Spleen (tissue), 11 donors: ENCODE results near the gene KIAA0319L. TPM values are rescaled to one million over a fixed set of nuclear protein-coding genes. Genes with fewer than 3 reads are reported as not detected.

Source experiments
- DNase-seq: peaks from one replicate; pipeline ENCODE4 v3.0.0-alpha.2; 2020
- H3K27ac ChIP-seq, 8 donors: fragments of 200-600 bp; sonication (generic) in 7 of 8; 1 replicate in 4 of 8; 2 replicates in 4 of 8; pipeline versions ENCODE4 v1.5.0 to v1.8.0; 2016 to 2021; ENCODE audit warnings: inconsistent platforms in 4 of 8, mild to moderate bottlenecking in 4 of 8, moderate library complexity in 1 of 8
- H3K27me3 ChIP-seq, 7 donors: fragments of 200-600 bp; sonication (generic) in 6 of 7; replicated peaks in 1 of 7; 1 replicate in 4 of 7; 2 replicates in 3 of 7; pipeline versions ENCODE4 v1.5.0 to v1.8.0; 2016 to 2021; ENCODE audit warnings: inconsistent platforms in 3 of 7, mild to moderate bottlenecking in 1 of 7
- H3K36me3 ChIP-seq, 6 donors: fragments of 200-600 bp; sonication (generic) in 5 of 6; 1 replicate in 4 of 6; 2 replicates in 2 of 6; pipeline versions ENCODE4 v1.5.0 to v1.8.0; 2016 to 2021; ENCODE audit warnings: inconsistent platforms in 2 of 6
- H3K4me1 ChIP-seq, 6 donors: fragments of 200-600 bp; sonication (generic) in 5 of 6; 1 replicate in 3 of 6; 2 replicates in 3 of 6; pipeline versions ENCODE4 v1.5.0 to v1.8.0; 2016 to 2021; ENCODE audit warnings: inconsistent platforms in 3 of 6
- H3K4me3 ChIP-seq, 8 donors: fragments of 200-600 bp; sonication (generic) in 7 of 8; 1 replicate in 4 of 8; 2 replicates in 4 of 8; pipeline versions ENCODE4 v1.5.0 to v1.8.0; 2016 to 2021; ENCODE audit warnings: inconsistent platforms in 4 of 8, mild to moderate bottlenecking in 4 of 8, moderate library complexity in 2 of 8
- H3K9me3 ChIP-seq, 8 donors: fragments of 200-600 bp; sonication (generic) in 7 of 8; 1 replicate in 4 of 8; 2 replicates in 4 of 8; pipeline versions ENCODE4 v1.5.0 to v1.8.0; 2016 to 2021; ENCODE audit warnings: inconsistent platforms in 4 of 8
- POLR2A ChIP-seq, 3 donors: fragments of 450-650 bp; IDR thresholded peaks; one replicate each; pipeline ENCODE4 v1.5.1; 2017; ENCODE audit warnings: antibody characterized with exemption in 3 of 3, mild to moderate bottlenecking in 1 of 3
- POLR2AphosphoS5 ChIP-seq, 3 donors: sonication (generic); formaldehyde crosslinking; IDR thresholded peaks; one replicate each; pipeline ENCODE4 v1.5.1; 2017; ENCODE audit warnings: antibody characterized with exemption in 3 of 3
- WGBS, 5 donors: extraction: QIAGEN DNeasy Blood & Tissue Kit in 3 of 5; methylation state at CpG; one replicate each; pipeline versions ENCODE4 v1.1.5 to v1.1.7; 2013 to 2018; 5-methylcytosine and 5-hydroxymethylcytosine counted together
- intact Hi-C: fragments of 100-400 bp; cut with DNase I; formaldehyde crosslinking; loops from one replicate; pipeline ENCODE4 v1.15.0; 2023; ENCODE audit warnings: low total_unique reads
- polyA plus RNA-seq, 3 donors: library from polyadenylated mRNA; stranded (reverse); fragments of 200-250 nt; gene quantifications; one replicate each; pipeline ENCODE4 v1.2.1, GENCODE V29; 2013
- total RNA-seq, 7 donors: library from RNA; depleted of rRNA in 3 of 7; stranded (reverse); fragments of >200 nt in 3 of 7; fragmentation: NEBNext Ultra II Directional in 4 of 7; extraction: Animal tissue kit (Norgen Biotek cat#: 25700) in 4 of 7; gene quantifications; one replicate each; pipeline versions ENCODE4 v1.1.0 to v1.2.1, GENCODE V29; 2016 to 2021
- TF ChIP-seq, protein P1 (sequence below), 11 experiments: fragments of 200-600 bp in 7 of 11; fragments of 450-650 bp in 4 of 11; sonication (generic) in 4 of 11; IDR thresholded peaks in 8 of 11; conservative IDR thresholded peaks in 3 of 11; 1 replicate in 7 of 11; 2 replicates in 4 of 11; pipeline versions ENCODE4 v1.4.0 to v1.8.0; 2016 to 2021; ENCODE audit warnings: antibody characterized with exemption in 11 of 11, inconsistent platforms in 4 of 11, mild to moderate bottlenecking in 1 of 11
- donor health status: healthy with polysubstance abuse.
- donor health status: DM: no; HTN: no; CAD: no; lungs with moderate emphysema.
- donor health status: DM: no; HTN: no; CAD: no.
- donor health status: Bipolar disorder and iron deficiency.
- donor health status: healthy.
- donor health status: DM: no; HTN: no; CAD: no.
- donor health status: DM: yes; HTN: yes; CAD: no.

Gene KIAA0319L
- total and polyA plus RNA-seq, 10 donors: 10.5 to 103 (median 66.9) TPM

DNA sequence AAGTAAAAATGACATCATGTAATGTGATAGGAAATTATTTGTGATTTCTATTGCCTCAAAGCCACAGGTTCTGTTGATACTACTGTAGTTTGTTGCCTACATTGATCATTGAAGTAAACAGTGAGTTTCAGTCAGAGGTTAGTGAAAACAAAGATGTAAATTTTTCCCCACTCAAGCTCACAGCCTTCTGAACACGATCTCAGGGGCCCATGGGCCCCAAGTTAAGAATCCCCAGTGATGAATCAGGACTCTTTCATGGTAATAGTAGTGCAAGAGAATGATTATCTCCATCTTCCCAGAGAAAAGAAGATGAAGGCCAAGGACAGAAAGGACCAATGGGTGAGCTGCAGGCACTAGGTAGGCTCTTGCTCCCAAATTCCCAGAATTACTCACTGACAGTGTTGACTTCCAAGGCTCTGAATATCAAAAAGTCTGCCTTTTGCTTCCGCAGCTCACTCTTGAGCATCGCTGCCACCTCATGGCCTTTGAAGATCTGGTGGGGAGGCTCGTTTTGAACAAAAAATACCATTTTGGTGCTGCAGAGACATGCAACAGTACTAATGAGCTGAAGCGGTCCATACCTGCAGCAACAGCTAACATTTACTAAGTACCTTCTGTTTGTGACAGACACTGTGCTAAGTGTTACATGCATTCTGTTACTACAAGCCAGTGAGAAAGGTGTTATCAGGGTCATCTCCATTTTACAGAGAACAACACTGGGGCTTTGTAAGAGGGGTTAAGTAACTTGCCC is 113.3 kb downstream of the KIAA0319L start:
- WGBS, 5 donors: 82 to 87% (median 85%) methylated on average over 5 of the region's 5 CpGs
- no peaks in the 10 kb centered on the region for H3K9me3 ChIP-seq
- H3K36me3 ChIP-seq: peaks cover 8 to 100% (median 75%) of the 10 kb centered on the region in 6 donors
- no peaks in the 10 kb centered on the region for H3K27me3 ChIP-seq
- no peak overlapping the region for H3K4me3 ChIP-seq
- peak overlapping the region in 1 of 8 donors; percentile 84 for H3K27ac ChIP-seq
- intact Hi-C loops: loop anchor here (10.0 kb wide), 1 partner anchor 331 kb away; no protein-coding TSS in a partner anchor
- no peak for DNase-seq
- peaks cover 0 to 56% (median 16%) of the 10 kb centered on the region in 6 donors for H3K4me1 ChIP-seq
- no peak for TF ChIP-seq POLR2AphosphoS5 (IDR thresholded peaks at IDR 0.05)

DNA sequence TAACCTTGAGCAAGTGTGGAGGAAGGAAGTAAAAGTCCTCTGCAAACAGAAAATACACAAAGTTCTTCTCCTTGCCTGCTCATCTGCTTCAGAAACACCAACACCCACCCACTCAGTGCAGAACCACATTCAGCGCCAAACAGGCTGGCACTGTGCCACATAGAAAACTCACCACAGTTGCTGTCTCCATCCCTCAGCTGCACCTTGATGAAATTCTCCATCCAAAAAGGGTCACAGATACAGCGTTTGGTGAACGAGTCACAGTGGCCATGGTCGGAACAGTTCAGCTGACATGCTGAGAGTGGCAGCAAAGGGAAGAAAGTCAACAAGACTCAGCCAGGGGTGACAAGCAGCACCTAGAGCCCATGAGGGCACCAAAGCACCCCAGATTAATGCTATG is 114.5 kb downstream of the KIAA0319L start:
- H3K4me1 ChIP-seq: peaks cover 0 to 44% (median 16%) of the 10 kb centered on the region in 6 donors
- WGBS, 5 donors: 28 to 72% (median 47%) methylated on average over 4 of the region's 4 CpGs
- H3K27me3 ChIP-seq: no peaks in the 10 kb centered on the region
- no peak for DNase-seq
- peak overlapping the region in 7 of 8 donors; percentile 6 to 84 (median 48) for H3K27ac ChIP-seq
- H3K9me3 ChIP-seq: no peaks in the 10 kb centered on the region
- peaks cover 8 to 100% (median 69%) of the 10 kb centered on the region in 6 donors for H3K36me3 ChIP-seq
- peak overlapping the region in 1 of 8 donors; percentile 23 for H3K4me3 ChIP-seq
- intact Hi-C loops: loop anchor here (10.0 kb wide), 1 partner anchor 332 kb away; no protein-coding TSS in a partner anchor
- TF ChIP-seq, protein P1, sequence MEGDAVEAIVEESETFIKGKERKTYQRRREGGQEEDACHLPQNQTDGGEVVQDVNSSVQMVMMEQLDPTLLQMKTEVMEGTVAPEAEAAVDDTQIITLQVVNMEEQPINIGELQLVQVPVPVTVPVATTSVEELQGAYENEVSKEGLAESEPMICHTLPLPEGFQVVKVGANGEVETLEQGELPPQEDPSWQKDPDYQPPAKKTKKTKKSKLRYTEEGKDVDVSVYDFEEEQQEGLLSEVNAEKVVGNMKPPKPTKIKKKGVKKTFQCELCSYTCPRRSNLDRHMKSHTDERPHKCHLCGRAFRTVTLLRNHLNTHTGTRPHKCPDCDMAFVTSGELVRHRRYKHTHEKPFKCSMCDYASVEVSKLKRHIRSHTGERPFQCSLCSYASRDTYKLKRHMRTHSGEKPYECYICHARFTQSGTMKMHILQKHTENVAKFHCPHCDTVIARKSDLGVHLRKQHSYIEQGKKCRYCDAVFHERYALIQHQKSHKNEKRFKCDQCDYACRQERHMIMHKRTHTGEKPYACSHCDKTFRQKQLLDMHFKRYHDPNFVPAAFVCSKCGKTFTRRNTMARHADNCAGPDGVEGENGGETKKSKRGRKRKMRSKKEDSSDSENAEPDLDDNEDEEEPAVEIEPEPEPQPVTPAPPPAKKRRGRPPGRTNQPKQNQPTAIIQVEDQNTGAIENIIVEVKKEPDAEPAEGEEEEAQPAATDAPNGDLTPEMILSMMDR (IDR thresholded peaks at IDR 0.05 in 8 of 11, conservative IDR thresholded peaks at IDR 0.05 in 3 of 11): no peak
- TF ChIP-seq POLR2AphosphoS5 (IDR thresholded peaks at IDR 0.05): no peak
- no peak for TF ChIP-seq POLR2A (IDR thresholded peaks at IDR 0.05)

DNA sequence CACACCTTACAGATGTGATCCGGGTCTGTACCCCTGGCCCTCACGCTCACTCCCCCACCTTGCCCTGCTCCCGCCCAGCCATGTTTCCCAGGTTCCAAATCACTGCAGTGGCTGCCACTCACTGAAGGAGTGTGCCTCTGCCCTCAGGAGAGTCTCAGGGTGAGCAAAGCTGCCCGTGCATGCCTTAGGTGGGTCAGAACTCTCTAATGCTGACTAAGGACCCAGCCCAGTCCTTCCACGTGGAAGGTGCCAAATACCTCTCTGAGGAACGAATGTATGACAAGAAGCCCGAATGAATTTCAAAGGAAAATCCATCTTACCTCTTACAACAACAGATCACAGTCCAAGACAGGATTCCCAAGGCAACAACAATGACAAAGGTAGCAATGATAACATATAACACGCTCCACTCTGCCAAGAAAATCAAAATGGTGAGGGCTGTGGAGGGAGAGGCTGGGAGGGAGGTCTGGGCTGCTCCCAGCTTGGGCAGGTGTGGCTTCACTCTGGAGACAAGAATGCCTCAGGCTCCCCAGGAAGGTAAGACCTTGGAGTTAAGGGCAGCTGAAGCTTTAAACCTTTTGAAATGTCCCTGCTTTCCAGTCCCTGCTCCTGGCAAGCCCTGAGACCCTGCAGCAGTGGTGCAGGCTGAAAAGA is 115.2 kb downstream of the KIAA0319L start:
- Histone ChIP-seq H3K27ac (peak overlapping the region in 6 of 8 donors; percentile 26 to 84 (median 53)), H3K9me3 (no peaks in the 10 kb centered on the region), H3K27me3 (no peaks in the 10 kb centered on the region), H3K36me3 (peaks cover 8 to 100% (median 70%) of the 10 kb centered on the region in 6 donors), H3K4me3 (peak overlapping the region in 1 of 8 donors; percentile 23), H3K4me1 (peaks cover 0 to 38% (median 14%) of the 10 kb centered on the region in 6 donors)
- DNase-seq: no peak
- 89 to 93% (median 92%) methylated on average over 8 of the region's 8 CpGs for WGBS, 5 donors
- TF ChIP-seq POLR2AphosphoS5 (IDR thresholded peaks at IDR 0.05) (no peak), POLR2A (IDR thresholded peaks at IDR 0.05) (no peak)
- TF ChIP-seq, protein P1 (IDR thresholded peaks at IDR 0.05 in 8 of 11, conservative IDR thresholded peaks at IDR 0.05 in 3 of 11): no peak
- intact Hi-C loops: loop anchor here (10.0 kb wide), 1 partner anchor 333 kb away; no protein-coding TSS in a partner anchor

DNA sequence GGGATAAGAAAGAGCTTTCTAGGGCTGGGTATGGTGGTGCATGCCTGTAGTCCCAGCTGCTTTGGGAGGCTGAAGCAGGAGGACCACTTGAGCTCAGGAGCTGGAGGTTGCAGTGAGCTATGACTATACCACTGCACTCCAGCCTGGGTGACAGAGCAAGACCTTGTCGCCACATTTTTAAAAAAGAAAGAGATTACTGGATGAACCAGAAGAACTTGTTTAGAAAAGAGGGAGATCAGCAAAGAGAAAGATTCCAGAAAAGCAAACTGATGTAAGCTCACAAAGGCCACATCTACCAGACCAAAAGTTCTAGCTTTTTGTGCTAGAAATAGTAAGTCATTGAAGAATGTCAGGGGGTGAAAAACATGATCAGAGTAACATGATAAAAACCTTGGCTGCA is 117.6 kb downstream of the KIAA0319L start:
- no peak for TF ChIP-seq POLR2AphosphoS5 (IDR thresholded peaks at IDR 0.05)
- TF ChIP-seq, protein P1 (IDR thresholded peaks at IDR 0.05 in 8 of 11, conservative IDR thresholded peaks at IDR 0.05 in 3 of 11): no peak
- no peak for TF ChIP-seq POLR2A (IDR thresholded peaks at IDR 0.05)
- Histone ChIP-seq H3K27me3 (no peaks in the 10 kb centered on the region), H3K4me3 (no peak overlapping the region), H3K27ac (no peak overlapping the region), H3K4me1 (peaks cover 0 to 30% (median 14%) of the 10 kb centered on the region in 6 donors), H3K9me3 (no peaks in the 10 kb centered on the region), H3K36me3 (peaks cover 8 to 100% (median 83%) of the 10 kb centered on the region in 6 donors)
- 100% methylated on average over 1 of the region's 1 CpG for WGBS, 5 donors
- DNase-seq: no peak
- intact Hi-C loops: loop anchor here (10.0 kb wide), 1 partner anchor 335 kb away; no protein-coding TSS in a partner anchor
